Suprapubic skin (tissue), 4 donors: Measurements from ENCODE around the gene BAIAP2. TPM values are rescaled to one million over a fixed set of nuclear protein-coding genes. Genes with fewer than 3 reads are reported as not detected.

Experiments
- DNase-seq, 2 donors: peaks; one replicate each; pipeline ENCODE4 v3.0.0-alpha.2; 2019; ENCODE audit warnings: low spot score in 2 of 2
- H3K27ac ChIP-seq: fragments of 200-600 bp; sonication (generic); one replicate; pipeline ENCODE4 v1.5.1; 2019
- H3K27me3 ChIP-seq: fragments of 200-600 bp; sonication (generic); one replicate; pipeline ENCODE4 v1.5.1; 2019
- H3K36me3 ChIP-seq: fragments of 200-600 bp; sonication (generic); one replicate; pipeline ENCODE4 v1.5.1; 2019
- H3K4me1 ChIP-seq: fragments of 200-600 bp; sonication (generic); one replicate; pipeline ENCODE4 v1.5.1; 2019
- H3K4me3 ChIP-seq: fragments of 200-600 bp; sonication (generic); one replicate; pipeline ENCODE4 v1.5.1; 2019; ENCODE audit warnings: mild to moderate bottlenecking
- H3K9me3 ChIP-seq: fragments of 200-600 bp; sonication (generic); one replicate; pipeline ENCODE4 v1.5.1; 2019
- CTCF ChIP-seq, 2 donors: fragments of 200-600 bp in 1 of 2; fragments of 450-650 bp in 1 of 2; sonication (generic) in 1 of 2; IDR thresholded peaks; one replicate each; pipeline ENCODE4 v1.5.1; 2016 to 2019; ENCODE audit warnings: antibody characterized with exemption in 2 of 2, mild to moderate bottlenecking in 1 of 2, moderate library complexity in 1 of 2
- EP300 ChIP-seq: sonication (generic); formaldehyde crosslinking; IDR thresholded peaks from one replicate; pipeline ENCODE4 v1.6.1; 2017; ENCODE audit warnings: antibody characterized with exemption
- POLR2A ChIP-seq, 2 donors: fragments of 450-650 bp; IDR thresholded peaks; one replicate each; pipeline ENCODE4 v1.6.1; 2017; ENCODE audit warnings: antibody characterized with exemption in 2 of 2, mild to moderate bottlenecking in 2 of 2, moderate library complexity in 2 of 2
- POLR2AphosphoS5 ChIP-seq, 3 donors: sonication (generic); formaldehyde crosslinking; IDR thresholded peaks; one replicate each; pipeline ENCODE4 v1.6.1; 2017; ENCODE audit warnings: antibody characterized with exemption in 3 of 3
- WGBS: methylation state at CpG from one replicate; pipeline ENCODE4 v1.1.5; 2018; 5-methylcytosine and 5-hydroxymethylcytosine counted together
- total RNA-seq, 4 donors: library from RNA; depleted of rRNA; stranded (reverse); fragments of >200 nt; gene quantifications; one replicate each; pipeline ENCODE4 v1.1.0, GENCODE V29; 2016

BAIAP2 gene
- total RNA-seq, 4 donors from 2014 or later, result 214 to 283 (median 260) TPM

- TF ChIP-seq EP300, result no peak
- TF ChIP-seq CTCF (IDR thresholded peaks at IDR 0.05), result no peak
- TF ChIP-seq POLR2A (IDR thresholded peaks at IDR 0.05), result no peak
- TF ChIP-seq POLR2AphosphoS5 (IDR thresholded peaks at IDR 0.05), result no peak
- Histone ChIP-seq H3K4me1 (peaks cover 83% of the 10 kb centered on the region), H3K4me3 (peak overlapping the region; percentile 17), H3K9me3 (no peaks in the 10 kb centered on the region), H3K27me3 (no peaks in the 10 kb centered on the region), H3K27ac (peak overlapping the region; percentile 94), H3K36me3 (peaks cover 21% of the 10 kb centered on the region)
- no peak for DNase-seq
- 62% methylated on average over 11 of the region's 23 CpGs for WGBS
These were observed 23.4 kb downstream of the BAIAP2 start for GRCh38 chr17:81058263-81058871.

GRCh38 chr17:81059026-81059425, 24.1 kb downstream of the BAIAP2 start:
- TF ChIP-seq POLR2AphosphoS5 (IDR thresholded peaks at IDR 0.05) (no peak), EP300 (no peak), POLR2A (IDR thresholded peaks at IDR 0.05) (no peak)
- Histone ChIP-seq H3K27ac (peak overlapping the region; percentile 94), H3K4me1 (peaks cover 86% of the 10 kb centered on the region), H3K9me3 (no peaks in the 10 kb centered on the region), H3K4me3 (no peak overlapping the region), H3K36me3 (peaks cover 21% of the 10 kb centered on the region), H3K27me3 (no peaks in the 10 kb centered on the region)
- no peak for DNase-seq
- 82% methylated on average over 9 of the region's 23 CpGs for WGBS

- Histone ChIP-seq H3K36me3 (peaks cover 15% of the 10 kb centered on the region), H3K27me3 (no peaks in the 10 kb centered on the region), H3K9me3 (no peaks in the 10 kb centered on the region), H3K4me1 (peaks cover 86% of the 10 kb centered on the region), H3K4me3 (no peak overlapping the region), H3K27ac (peak overlapping the region; percentile 94)
- TF ChIP-seq POLR2A (IDR thresholded peaks at IDR 0.05) (no peak), EP300 (no peak), POLR2AphosphoS5 (IDR thresholded peaks at IDR 0.05) (no peak), CTCF (IDR thresholded peaks at IDR 0.05) (no peak)
- DNase-seq, result no peak
- WGBS, result 77% methylated on average over 10 of the region's 10 CpGs
These were observed 25.5 kb downstream of the BAIAP2 start for GRCh38 chr17:81060416-81060815.

GRCh38 chr17:81061027-81061735, 26.2 kb downstream of the BAIAP2 start:
- no peak overlapping the region for H3K4me3 ChIP-seq
- 91% methylated on average over 28 of the region's 28 CpGs for WGBS
- H3K27me3 ChIP-seq, result no peaks in the 10 kb centered on the region
- no peak overlapping the region for H3K27ac ChIP-seq
- DNase-seq, result no peak
- TF ChIP-seq POLR2AphosphoS5 (IDR thresholded peaks at IDR 0.05) (no peak), POLR2A (IDR thresholded peaks at IDR 0.05) (no peak), EP300 (no peak)
- H3K9me3 ChIP-seq, result no peaks in the 10 kb centered on the region
- peaks cover 15% of the 10 kb centered on the region for H3K36me3 ChIP-seq
- peaks cover 88% of the 10 kb centered on the region for H3K4me1 ChIP-seq

GRCh38 chr17:81062014-81062780, 27.2 kb downstream of the BAIAP2 start:
- Histone ChIP-seq H3K27ac (no peak overlapping the region), H3K4me3 (no peak overlapping the region), H3K36me3 (peaks cover 21% of the 10 kb centered on the region), H3K27me3 (no peaks in the 10 kb centered on the region), H3K4me1 (peaks cover 88% of the 10 kb centered on the region), H3K9me3 (no peaks in the 10 kb centered on the region)
- WGBS, result 93% methylated on average over 19 of the region's 19 CpGs
- DNase-seq, result no peak
- no peak for TF ChIP-seq CTCF (IDR thresholded peaks at IDR 0.05)
- no peak for TF ChIP-seq POLR2A (IDR thresholded peaks at IDR 0.05)
- TF ChIP-seq EP300, result no peak
- TF ChIP-seq POLR2AphosphoS5 (IDR thresholded peaks at IDR 0.05), result no peak
